B cell (primary cell): Measurements from ENCODE around the gene RGN. TPM values are rescaled to one million over a fixed set of nuclear protein-coding genes. Genes with fewer than 3 reads are reported as not detected.
"Not testable (repeated sequence)": the region's sequence is repeated elsewhere in the genome, so short reads cannot be mapped to it uniquely, and the experiment has no call there.

Source experiments
- ATAC-seq: fragments of 200-7000 bp; cut with Tn5 transposase; one replicate; pipeline ENCODE4 v1.10.0; 2021; ENCODE audit warnings: low read depth, mild to moderate bottlenecking, moderate number of reproducible peaks, moderate library complexity
- CTCF ChIA-PET: fragments of 350-600 bp; sonication (Branson Sonifier 250); formaldehyde crosslinking; loops from one replicate; lab custom pipeline; 2021; ENCODE audit warnings: antibody characterized with exemption, inconsistent platforms; lab: Charles Lee
- POLR2A ChIA-PET: fragments of 350-600 bp; sonication (Branson Sonifier 250); formaldehyde crosslinking; loops from one replicate; lab custom pipeline; 2021; ENCODE audit warnings: antibody characterized with exemption; lab: Charles Lee
- DNase-seq: peaks from one replicate; pipeline ENCODE4 v3.0.0; 2013
- H2AFZ ChIP-seq: 2 replicates; pipeline ENCODE4 v1.6.1; 2012; ENCODE audit warnings: mild to moderate bottlenecking, low read depth, low read length; ENCODE audit not compliant: insufficient read depth, poor library complexity, severe bottlenecking
- H3K27ac ChIP-seq, 2 donors: 1 replicate in 1 of 2; 2 replicates in 1 of 2; pipeline ENCODE4 v1.5.1; 2012 to 2013; ENCODE audit warnings: low read length in 2 of 2, mild to moderate bottlenecking in 2 of 2, moderate library complexity in 1 of 2
- H3K27me3 ChIP-seq, 4 experiments: fragments of 200-600 bp in 1 of 4; sonication (generic) in 1 of 4; replicated peaks in 1 of 4; 1 replicate in 2 of 4; 2 replicates in 2 of 4; pipeline versions ENCODE4 v1.6.1 to v1.7.0; 2013 to 2016; ENCODE audit warnings: low read length in 3 of 4, mild to moderate bottlenecking in 2 of 4, mixed read lengths in 1 of 4, moderate library complexity in 1 of 4; ENCODE audit not compliant: insufficient read depth in 4 of 4, control insufficient read depth in 3 of 4; ENCODE audit errors: control extremely low read depth in 1 of 4
- H3K36me3 ChIP-seq, 2 experiments: replicated peaks in 1 of 2; 1 replicate in 1 of 2; 2 replicates in 1 of 2; pipeline versions ENCODE4 v1.6.1 to v1.7.1; 2013; ENCODE audit warnings: low read length in 1 of 2; ENCODE audit not compliant: insufficient read depth in 2 of 2, control insufficient read depth in 1 of 2; ENCODE audit errors: control extremely low read depth in 1 of 2, extremely low read depth in 1 of 2
- H3K4me1 ChIP-seq, 2 donors: fragments of 200-600 bp in 1 of 2; sonication (generic) in 1 of 2; 1 replicate in 1 of 2; 2 replicates in 1 of 2; pipeline versions ENCODE4 v1.5.1 to v1.6.1; 2013 to 2017; ENCODE audit warnings: low read length in 2 of 2; ENCODE audit not compliant: control insufficient read depth in 2 of 2, insufficient read depth in 2 of 2
- H3K4me2 ChIP-seq: replicated peaks from 2 replicates; pipeline ENCODE3; 2012; ENCODE audit warnings: mild to moderate bottlenecking, low read depth, low read length; ENCODE audit not compliant: poor library complexity, severe bottlenecking
- H3K4me3 ChIP-seq, 5 experiments: fragments of 200-600 bp in 1 of 5; sonication (generic) in 1 of 5; 1 replicate in 3 of 5; 2 replicates in 2 of 5; pipeline versions ENCODE4 v1.5.1 to v1.7.0; 2011 to 2016; ENCODE audit warnings: low read length in 4 of 5, mild to moderate bottlenecking in 4 of 5, low read depth in 2 of 5, control low read depth in 1 of 5, moderate library complexity in 1 of 5; ENCODE audit not compliant: insufficient read depth in 1 of 5; ENCODE audit errors: control extremely low read depth in 1 of 5, extremely low read depth in 1 of 5
- H3K79me2 ChIP-seq: fragments of 200-600 bp; sonication (generic); one replicate; pipeline ENCODE4 v1.6.0; 2016; ENCODE audit warnings: low read length; ENCODE audit not compliant: control insufficient read depth, insufficient read depth
- H3K9ac ChIP-seq: fragments of 200-600 bp; sonication (generic); 2 replicates; pipeline ENCODE4 v1.6.1; 2017; ENCODE audit warnings: mild to moderate bottlenecking, low read length, moderate library complexity
- H3K9me3 ChIP-seq, 3 donors: one replicate each; pipeline versions ENCODE4 v1.6.1 to v1.7.1; 2013; ENCODE audit warnings: low read length in 2 of 3; ENCODE audit not compliant: control insufficient read depth in 2 of 3, insufficient read depth in 1 of 3; ENCODE audit errors: control extremely low read depth in 1 of 3
- H4K20me1 ChIP-seq: 2 replicates; pipeline ENCODE4 v1.6.0; 2012; ENCODE audit warnings: mild to moderate bottlenecking, low read length; ENCODE audit not compliant: insufficient read depth, control insufficient read depth, poor library complexity, severe bottlenecking
- H3K27ac Mint-ChIP-seq: one replicate; pipeline ENCODE4 v1.8.0; 2021; ENCODE audit warnings: mixed read lengths
- H3K27me3 Mint-ChIP-seq: one replicate; pipeline ENCODE4 v1.8.0; 2021; ENCODE audit warnings: mixed read lengths
- H3K4me1 Mint-ChIP-seq: one replicate; pipeline ENCODE4 v1.8.0; 2021; ENCODE audit warnings: mixed read lengths
- H3K4me3 Mint-ChIP-seq: one replicate; pipeline ENCODE4 v1.8.0; 2021; ENCODE audit warnings: mixed read lengths
- H3K9me3 Mint-ChIP-seq: one replicate; pipeline ENCODE4 v1.8.0; 2022; ENCODE audit warnings: mixed read lengths; ENCODE audit not compliant: insufficient read depth
- CTCF ChIP-seq: fragments of 200-600 bp; IDR thresholded peaks from one replicate; pipeline ENCODE4 v1.8.0; 2022; ENCODE audit warnings: antibody characterized with exemption, mild to moderate bottlenecking
- EZH2 ChIP-seq: IDR thresholded peaks from 2 replicates; pipeline ENCODE4 v1.6.1; 2012; ENCODE audit warnings: borderline replicate concordance, low read depth, mild to moderate bottlenecking, moderate library complexity, low read length; ENCODE audit not compliant: insufficient read depth, poor library complexity, severe bottlenecking
- WGBS: methylation state at CpG from one replicate; pipeline ENCODE4 v1.1.5; 2013; ENCODE audit warnings: missing lambda C conversion rate; ENCODE audit not compliant: insufficient coverage; 5-methylcytosine and 5-hydroxymethylcytosine counted together
- intact Hi-C: fragments of 100-400 bp; cut with micrococcal nuclease; formaldehyde crosslinking; loops from one replicate; pipeline ENCODE4 v1.10.0; 2022
- polyA plus RNA-seq: library from polyadenylated mRNA; depleted of rRNA; stranded (reverse); fragments of >200 nt; gene quantifications from 2 replicates; pipeline ENCODE4 v1.2.3, GENCODE V29; 2012
- total RNA-seq, 2 donors: library from RNA; stranded (reverse); fragments of 120-200 nt in 1 of 2; gene quantifications; 1 replicate in 1 of 2; 2 replicates in 1 of 2; pipeline versions ENCODE4 v1.2.3 to v1.2.4, GENCODE V29; 2013 to 2022

The RGN gene
- total and polyA plus RNA-seq, 2 donors (not counting 1 experiment from before 2014, with no cell fraction given) = 0.25 TPM; not detected in 1

GRCh38 chrX:47101206-47101605 lies 23.0 kb downstream of the RGN start:
- Mint-ChIP-seq H3K4me3 (no peak overlapping the region), H3K9me3 (no peaks in the 10 kb centered on the region), H3K27me3 (no peaks in the 10 kb centered on the region), H3K4me1 (no peaks in the 10 kb centered on the region), H3K27ac (no peak overlapping the region)
- no peaks in the 10 kb centered on the region for H3K27me3 ChIP-seq
- H3K4me1 ChIP-seq = no peaks in the 10 kb centered on the region
- TF ChIP-seq CTCF = no peak
- no peak for TF ChIP-seq EZH2
- H3K79me2 ChIP-seq = no peaks in the 10 kb centered on the region
- H3K36me3 ChIP-seq = no peaks in the 10 kb centered on the region
- no peak overlapping the region for H2AFZ ChIP-seq
- DNase-seq (no peak), ATAC-seq (no peak)
- CTCF ChIA-PET = no interaction called here
- POLR2A ChIA-PET = no interaction called here
- intact Hi-C loops = no loop called here
- no peak overlapping the region for H3K4me2 ChIP-seq
- no peak overlapping the region for H3K4me3 ChIP-seq
- no peaks in the 10 kb centered on the region for H3K9me3 ChIP-seq
- no peaks in the 10 kb centered on the region for H4K20me1 ChIP-seq
- H3K9ac ChIP-seq = no peak overlapping the region
- no peak overlapping the region for H3K27ac ChIP-seq
- WGBS = 100% methylated on average over 1 of the region's 4 CpGs

GRCh38 chrX:47110936-47111615 lies 32.8 kb downstream of the RGN start:
- ATAC-seq, H3K79me2 ChIP-seq, H3K27ac ChIP-seq, H3K27me3 ChIP-seq, DNase-seq, H3K4me1 Mint-ChIP-seq, H3K9ac ChIP-seq, H3K4me3 ChIP-seq, H3K4me3 Mint-ChIP-seq, H3K9me3 Mint-ChIP-seq, H2AFZ ChIP-seq, CTCF ChIA-PET, H3K27ac Mint-ChIP-seq, H3K36me3 ChIP-seq, H3K4me2 ChIP-seq, H3K4me1 ChIP-seq, POLR2A ChIA-PET, H4K20me1 ChIP-seq, intact Hi-C loops, H3K9me3 ChIP-seq, H3K27me3 Mint-ChIP-seq: not testable (repeated sequence)
- WGBS = 100% methylated on average over 10 of the region's 40 CpGs
